ENCODE measurements around the gene SLC1A3.
A peak's percentile ranks its signal among the peaks of the same experiment; 100 is the strongest.

The SLC1A3 gene

GRCh38 chr5:36681711-36682110 is 75.3 kb downstream of the SLC1A3 start:
- no peak for DNase-seq (ENCODE audit: low read depth)
- TF ChIP-seq CTCF (IDR thresholded peaks at IDR 0.05; ENCODE audit: low read depth, low read length, missing control alignments), result no peak
- H3K4me3 ChIP-seq (ENCODE audit: low read depth, low read length), result no peak overlapping the region

GRCh38 chr5:36682499-36682898 is 76.1 kb downstream of the SLC1A3 start:
- DNase-seq (ENCODE audit: low read depth), result no peak
- H3K4me3 ChIP-seq (ENCODE audit: low read depth, low read length), result no peak overlapping the region
- no peak for TF ChIP-seq CTCF (IDR thresholded peaks at IDR 0.05; ENCODE audit: low read depth, low read length, missing control alignments)

GRCh38 chr5:36683821-36684434 is 77.5 kb downstream of the SLC1A3 start:
- H3K4me3 ChIP-seq (ENCODE audit: low read depth, low read length), result no peak overlapping the region
- TF ChIP-seq CTCF (IDR thresholded peaks at IDR 0.05; ENCODE audit: low read depth, low read length, missing control alignments), result no peak
- DNase-seq (ENCODE audit: low read depth), result no peak

- H3K4me3 ChIP-seq (ENCODE audit: low read depth, low read length), result no peak overlapping the region
- TF ChIP-seq CTCF (IDR thresholded peaks at IDR 0.05; ENCODE audit: low read depth, low read length, missing control alignments), result no peak
- DNase-seq (ENCODE audit: low read depth), result no peak
Measured at GRCh38 chr5:36685631-36686288, 79.4 kb downstream of the SLC1A3 start.

- H3K4me3 ChIP-seq (ENCODE audit: low read depth, low read length), result no peak overlapping the region
- no peak for TF ChIP-seq CTCF (IDR thresholded peaks at IDR 0.05; ENCODE audit: low read depth, low read length, missing control alignments)
- no peak for DNase-seq (ENCODE audit: low read depth)
Measured at GRCh38 chr5:36686881-36687280, 80.5 kb downstream of the SLC1A3 start.

- no peak for DNase-seq (ENCODE audit: low read depth)
- peak; percentile 55 for TF ChIP-seq CTCF (IDR thresholded peaks at IDR 0.05; ENCODE audit: low read depth, low read length, missing control alignments)
- H3K4me3 ChIP-seq (ENCODE audit: low read depth, low read length), result no peak overlapping the region
Measured at GRCh38 chr5:36688722-36689121, 82.3 kb downstream of the SLC1A3 start.

- peak; percentile 30 for DNase-seq (ENCODE audit: low read depth)
- no peak overlapping the region for H3K4me3 ChIP-seq (ENCODE audit: low read depth, low read length)
- no peak for TF ChIP-seq CTCF (IDR thresholded peaks at IDR 0.05; ENCODE audit: low read depth, low read length, missing control alignments)
Measured at GRCh38 chr5:36689225-36689624, 82.8 kb downstream of the SLC1A3 start.
